OCI-LY7 (cell line): Measurements from ENCODE around the gene LRBA.

Experiments used
- CTCF ChIP-seq: fragments of 200-600 bp; sonication (generic); conservative IDR thresholded peaks from 2 replicates; pipeline ENCODE4 v1.5.1; 2014; ENCODE audit warnings: mild to moderate bottlenecking, antibody characterized with exemption, low read length, moderate library complexity, mixed read lengths
- EZH2phosphoT487 ChIP-seq: fragments of 200-600 bp; sonication (generic); IDR thresholded peaks from 2 replicates; pipeline ENCODE4 v1.6.1; 2018; ENCODE audit warnings: low read depth, borderline replicate concordance, mild to moderate bottlenecking, mixed run types, antibody characterized with exemption, low read length, moderate library complexity, mixed read lengths

GRCh38 chr4:150593996-150594395 lies 421.1 kb downstream of the LRBA start:
- TF ChIP-seq EZH2phosphoT487: no peak
- 0 out of 2 replicates have a peak, but pooled peaks have one; percentile 27 for TF ChIP-seq CTCF
